Muscle of back (tissue), 13 donors: ENCODE measurements around the gene MBD3L5. TPM values are rescaled to one million over a fixed set of nuclear protein-coding genes. Genes with fewer than 3 reads are reported as not detected.
"Not testable (repeated sequence)": the region's sequence is repeated elsewhere in the genome, so short reads cannot be mapped to it uniquely, and the experiment has no call there.

ENCODE experiments used
- DNase-seq, 3 donors: peaks; one replicate each; pipeline versions ENCODE4 v3.0.0 to v3.0.0-alpha.2; 2013
- long read RNA-seq, 9 donors: transcript quantifications; one replicate each; lab custom pipeline, GENCODE V29; 2026
- polyA plus RNA-seq, 10 donors: library from polyadenylated mRNA; unstranded; fragments of 120-200 nt; gene quantifications; one replicate each; pipeline ENCODE4 v1.2.1, GENCODE V29; 2013; ENCODE audit not compliant: insufficient read length in 10 of 10

MBD3L5 gene
- polyA plus RNA-seq = not detected
- long read RNA-seq, donor 1 = 0 reads
- long read RNA-seq, donor 2 = 0 reads
- long read RNA-seq, donor 3 = 0 reads
- long read RNA-seq, donor 4 = 0 reads
- long read RNA-seq, donor 5 = 0 reads
- long read RNA-seq, donor 6 = 0 reads
- long read RNA-seq, donor 7 = 0 reads
- long read RNA-seq, donor 8 = 0 reads
- long read RNA-seq, donor 9 = 0 reads

- DNase-seq = not testable (repeated sequence)
Measured at GRCh38 chr19:7030278-7030677, at the start of gene MBD3L5. Gene MBD3L5, plus strand, starts transcription at chr19:7030578. Its CDS starts 34 bp downstream, at chr19:7030612.

GRCh38 chr19:6983448-6983847 is 46.9 kb upstream of the MBD3L5 start:
- no peak for DNase-seq

GRCh38 chr19:6987850-6988249 is 42.5 kb upstream of the MBD3L5 start:
- DNase-seq = no peak

- no peak for DNase-seq
Measured at GRCh38 chr19:6988257-6988656, 42.1 kb upstream of the MBD3L5 start.

GRCh38 chr19:6995054-6995453 is 35.3 kb upstream of the MBD3L5 start:
- no peak for DNase-seq

GRCh38 chr19:6996810-6997209 is 33.6 kb upstream of the MBD3L5 start:
- DNase-seq = no peak

- DNase-seq = no peak
Measured at GRCh38 chr19:6997679-6998445, 32.5 kb upstream of the MBD3L5 start.

GRCh38 chr19:6999933-7000332 is 30.4 kb upstream of the MBD3L5 start:
- no peak for DNase-seq

GRCh38 chr19:7000333-7000732 is 30.0 kb upstream of the MBD3L5 start:
- DNase-seq = peak in 1 of 3 donors; percentile 2

- DNase-seq = peak in 1 of 3 donors; percentile 3
Measured at GRCh38 chr19:7000816-7001215, 29.6 kb upstream of the MBD3L5 start.

GRCh38 chr19:7004313-7004931 is 26.0 kb upstream of the MBD3L5 start:
- peak; percentile 15 to 36 (median 23) for DNase-seq

- no peak for DNase-seq
Measured at GRCh38 chr19:7006135-7006704, 24.2 kb upstream of the MBD3L5 start.

GRCh38 chr19:7007859-7008258 is 22.5 kb upstream of the MBD3L5 start:
- DNase-seq = no peak

- DNase-seq = no peak
Measured at GRCh38 chr19:7010722-7011593, 19.4 kb upstream of the MBD3L5 start.

GRCh38 chr19:7013678-7014077 is 16.7 kb upstream of the MBD3L5 start:
- DNase-seq = no peak

GRCh38 chr19:7018828-7019227 is 11.6 kb upstream of the MBD3L5 start:
- no peak for DNase-seq

GRCh38 chr19:7021331-7021730 is 9.0 kb upstream of the MBD3L5 start, which contains the start of gene MBD3L2B:
Gene MBD3L2B, minus strand, starts transcription at chr19:7021431. Its CDS starts 34 bp downstream, at chr19:7021397.
- not testable (repeated sequence) for DNase-seq

- not testable (repeated sequence) for DNase-seq
Measured at GRCh38 chr19:7028790-7029189, 1.6 kb upstream of the MBD3L5 start.

- DNase-seq = not testable (repeated sequence)
Measured at GRCh38 chr19:7040079-7040478, 9.7 kb downstream of the MBD3L5 start, which contains the start of gene MBD3L4. Gene MBD3L4, minus strand, starts transcription at chr19:7040179. Its CDS starts 35 bp downstream, at chr19:7040144.

- not testable (repeated sequence) for DNase-seq
Measured at GRCh38 chr19:7041563-7041962, 11.2 kb downstream of the MBD3L5 start.

- not testable (repeated sequence) for DNase-seq
Measured at GRCh38 chr19:7049021-7049420, 18.6 kb downstream of the MBD3L5 start, which contains the start of gene MBD3L2. Gene MBD3L2, plus strand, starts transcription at chr19:7049321. Its CDS starts 53 bp downstream, at chr19:7049374.
